GM18873 (cell line): Measurements from ENCODE around the gene SPTB.

Experiments
- ATAC-seq: cut with Tn5 transposase; IDR thresholded peaks from one replicate; pipeline ENCODE4 v1.9.1; 2021; ENCODE audit warnings: mild to moderate bottlenecking, moderate library complexity, moderate number of reproducible peaks; ENCODE audit not compliant: unreplicated experiment, low FRiP score

The SPTB gene

DNA sequence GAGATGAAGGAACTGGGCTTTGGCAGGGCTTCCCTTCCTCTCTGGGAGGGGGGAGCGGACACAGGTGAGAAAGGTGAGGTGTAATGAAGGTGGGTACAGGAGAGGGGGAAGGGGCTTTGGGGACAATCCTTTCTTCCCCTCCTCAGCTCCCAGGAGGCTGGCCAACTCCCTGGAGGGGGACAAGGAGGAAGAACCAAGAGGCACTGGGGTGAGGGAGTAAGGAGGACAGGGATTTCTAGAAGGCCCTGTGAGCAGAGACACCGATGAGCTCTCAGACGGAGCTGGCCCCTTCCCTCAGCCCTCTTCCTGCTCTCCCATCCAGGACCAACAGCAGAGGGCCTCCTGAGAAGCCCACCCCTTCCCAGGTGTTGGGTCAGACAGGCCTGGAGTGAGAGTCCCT is 122.1 kb downstream of the SPTB start:
- no peak for ATAC-seq

DNA sequence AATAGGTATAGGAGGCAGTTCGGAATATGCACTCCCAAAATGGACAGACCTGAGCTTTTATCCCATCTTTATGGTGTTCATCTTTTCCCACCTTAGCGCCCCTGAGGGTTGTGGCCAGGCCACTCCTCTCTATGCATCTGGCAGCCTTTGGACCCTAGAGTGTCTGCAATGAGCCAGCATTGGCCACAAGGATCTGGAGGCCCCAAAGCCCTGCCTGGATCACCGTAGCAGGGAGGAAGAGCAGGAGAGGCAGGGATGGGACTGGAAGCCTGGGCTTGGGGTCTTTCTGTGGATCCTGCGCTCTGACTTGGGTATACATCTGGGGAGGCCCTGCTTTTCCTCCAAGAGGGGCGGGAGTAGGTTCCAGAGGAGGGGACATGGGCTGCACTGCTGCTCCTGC is 123.0 kb downstream of the SPTB start:
- ATAC-seq, result no peak

- ATAC-seq, result no peak
These were observed 123.9 kb downstream of the SPTB start for GRCh38 chr14:64755781-64756221.

DNA sequence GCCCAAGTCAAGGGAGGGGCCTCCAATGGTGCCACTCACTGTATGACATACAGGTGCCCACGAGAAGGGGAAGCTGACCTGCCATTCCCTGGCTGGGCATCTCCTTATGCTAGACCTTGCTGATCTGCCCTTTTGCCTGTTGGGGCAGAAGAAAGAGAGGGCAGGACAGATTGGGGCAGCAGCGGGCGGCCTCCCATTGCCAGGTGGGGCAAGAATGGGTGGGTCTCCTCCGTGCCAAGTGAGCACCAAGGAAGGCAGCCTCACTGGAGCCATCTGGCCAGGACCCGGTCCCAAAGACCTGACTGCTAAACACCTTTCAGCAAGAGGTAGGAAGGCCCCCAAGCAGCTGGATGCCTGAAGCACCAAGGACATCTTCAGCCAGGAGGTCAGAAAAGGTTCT is 125.0 kb downstream of the SPTB start:
- no peak for ATAC-seq

DNA sequence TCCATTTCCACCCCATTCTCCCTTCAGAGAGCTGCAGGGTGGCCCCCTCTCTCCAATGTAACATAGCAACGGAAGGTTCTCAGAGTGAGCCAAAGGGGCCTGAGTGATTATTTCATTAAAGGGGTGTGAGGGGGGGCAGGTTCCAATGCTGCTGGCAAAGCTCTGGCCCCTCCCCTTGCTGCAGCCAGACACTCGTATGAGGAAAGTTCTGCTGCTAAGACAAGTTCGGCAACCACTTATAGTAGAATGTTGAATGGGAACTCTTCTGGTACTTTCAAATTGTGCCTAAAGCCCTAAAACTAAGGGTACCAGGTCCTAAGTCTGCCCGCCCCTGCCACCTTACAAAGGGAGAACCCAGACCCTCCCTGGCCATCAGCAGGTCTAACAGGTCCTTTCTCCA is 125.7 kb downstream of the SPTB start:
- no peak for ATAC-seq

DNA sequence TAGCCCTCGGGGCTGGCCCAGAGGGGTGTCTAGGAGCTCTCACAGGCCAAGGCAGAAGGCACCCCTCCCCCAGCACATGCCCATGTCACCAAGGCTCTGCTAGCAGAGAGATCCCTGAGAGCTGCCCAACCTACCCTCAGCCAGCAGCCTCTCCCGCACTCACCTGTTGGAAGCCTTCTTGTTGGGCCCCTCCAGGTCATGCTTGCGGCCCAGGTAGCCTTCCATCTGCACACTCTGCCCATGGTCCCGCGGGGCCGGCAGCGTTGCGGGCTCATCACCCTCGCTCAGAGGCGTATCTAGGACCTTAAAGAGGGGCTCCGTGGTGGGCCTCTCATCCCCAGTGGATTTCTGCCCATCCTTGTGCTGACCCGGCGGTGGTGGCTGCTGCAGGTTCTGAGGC is 126.3 kb downstream of the SPTB start:
- ATAC-seq, result no peak

DNA sequence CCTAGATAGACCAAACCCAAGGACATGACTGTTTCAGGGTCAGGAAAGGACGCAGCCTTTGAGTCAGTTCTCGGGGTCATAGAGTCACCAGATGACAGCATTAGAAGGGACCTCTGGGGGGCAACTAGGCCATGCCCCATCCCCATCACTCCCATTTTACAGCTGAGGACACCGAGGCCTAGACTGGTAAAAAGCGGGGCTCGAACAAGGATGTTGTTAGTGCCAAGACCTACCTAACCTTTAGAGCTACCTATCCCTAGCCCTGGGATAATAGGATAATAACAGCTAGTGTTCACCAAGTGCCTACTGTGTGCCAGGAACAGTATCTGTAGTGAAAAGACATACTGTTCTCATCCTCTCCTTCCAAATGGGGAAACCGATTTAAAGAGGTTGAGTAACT is 126.8 kb downstream of the SPTB start:
- ATAC-seq, result no peak

- no peak for ATAC-seq
These were observed 130.6 kb downstream of the SPTB start for GRCh38 chr14:64748995-64749714.

DNA sequence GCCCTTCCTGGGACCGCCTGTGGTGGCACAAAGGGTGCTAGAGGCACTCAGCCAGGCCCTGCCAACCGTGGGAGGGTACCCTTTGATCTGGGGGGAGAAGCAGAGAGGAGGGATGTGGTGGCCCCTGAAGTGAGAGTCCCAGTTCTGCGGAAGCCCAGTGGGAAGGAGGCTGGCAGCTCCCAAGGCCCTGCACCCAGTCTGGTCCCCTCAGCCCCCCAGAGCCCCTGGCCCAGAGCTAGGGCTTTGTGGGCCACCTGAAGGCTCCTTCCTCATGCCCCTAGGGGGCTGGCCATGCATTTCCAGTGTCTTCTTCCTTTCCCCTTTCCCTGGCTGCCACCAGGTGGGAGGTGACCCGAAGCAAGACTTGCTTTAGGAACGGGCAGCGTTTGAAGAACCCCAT is 131.2 kb downstream of the SPTB start:
- ATAC-seq, result no peak

DNA sequence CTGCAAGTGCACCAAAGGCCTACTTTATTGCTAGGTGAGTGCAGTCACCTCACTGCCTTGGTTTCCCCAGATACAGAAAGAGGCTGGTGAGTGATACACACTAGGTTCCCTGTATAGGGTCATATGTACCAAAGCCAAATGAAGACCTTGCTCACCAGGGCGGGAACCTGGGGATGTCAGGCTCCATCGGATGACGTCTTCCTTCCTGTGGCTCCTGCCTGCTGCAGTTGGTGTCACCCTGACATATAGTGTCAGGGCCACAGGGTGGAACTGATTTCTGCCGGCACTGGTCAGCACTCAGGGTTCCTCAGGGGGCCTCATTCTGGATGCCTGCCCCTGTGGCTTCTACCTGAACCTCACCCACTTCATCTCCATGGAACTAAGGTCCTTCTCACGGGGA is 132.4 kb downstream of the SPTB start:
- ATAC-seq, result no peak

DNA sequence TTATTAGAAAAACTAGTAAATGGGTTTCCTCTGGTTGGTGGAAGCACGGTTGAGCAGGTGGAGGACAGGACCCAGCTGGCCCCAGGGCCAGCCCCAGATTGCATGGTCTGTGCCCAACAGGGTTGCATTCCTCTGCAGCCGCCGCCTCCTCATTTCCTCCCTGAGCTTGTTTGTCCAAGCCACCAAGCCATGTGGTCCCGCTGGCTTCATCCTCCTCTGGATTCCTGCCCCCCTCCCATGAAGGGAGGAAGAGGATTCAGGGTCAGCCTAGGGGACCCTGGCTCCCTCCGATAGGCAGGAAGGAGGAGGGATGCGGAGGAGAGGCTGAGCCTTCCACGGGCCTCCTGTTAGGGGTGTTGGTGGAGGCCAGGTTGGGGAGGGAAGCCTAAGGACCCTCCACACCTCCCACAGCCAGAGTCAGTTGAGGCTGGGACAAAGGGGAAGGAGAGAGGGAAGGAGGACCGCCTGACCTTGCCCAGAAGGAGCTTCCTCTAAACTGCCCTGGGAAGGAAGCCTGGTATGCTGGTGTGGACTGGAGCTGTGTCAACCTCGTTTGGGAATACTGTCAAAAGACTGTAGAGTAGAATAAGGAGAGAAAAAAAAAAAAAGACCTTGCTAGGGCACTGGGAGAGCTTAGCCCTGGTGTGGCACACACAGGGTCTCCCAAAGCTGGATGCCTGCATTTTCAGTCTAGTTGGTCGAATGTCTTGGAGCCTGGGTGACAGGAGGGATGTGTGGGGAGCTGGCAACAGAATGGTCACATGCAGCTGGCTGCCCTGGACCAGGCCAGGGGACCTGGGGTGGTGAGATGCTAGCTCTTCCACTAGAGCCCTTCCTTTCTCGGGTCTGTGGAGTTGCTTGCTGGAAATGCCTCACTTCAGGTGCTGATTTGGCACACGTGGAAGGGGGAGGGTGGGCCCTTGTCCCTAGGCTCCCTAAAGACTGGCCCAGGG is 133.1 kb downstream of the SPTB start:
- no peak for ATAC-seq

- no peak for ATAC-seq
These were observed 134.1 kb downstream of the SPTB start for GRCh38 chr14:64745511-64746091.

GRCh38 chr14:64743061-64743460 is 136.6 kb downstream of the SPTB start:
- no peak for ATAC-seq

GRCh38 chr14:64741961-64742360 is 137.7 kb downstream of the SPTB start:
- no peak for ATAC-seq

DNA sequence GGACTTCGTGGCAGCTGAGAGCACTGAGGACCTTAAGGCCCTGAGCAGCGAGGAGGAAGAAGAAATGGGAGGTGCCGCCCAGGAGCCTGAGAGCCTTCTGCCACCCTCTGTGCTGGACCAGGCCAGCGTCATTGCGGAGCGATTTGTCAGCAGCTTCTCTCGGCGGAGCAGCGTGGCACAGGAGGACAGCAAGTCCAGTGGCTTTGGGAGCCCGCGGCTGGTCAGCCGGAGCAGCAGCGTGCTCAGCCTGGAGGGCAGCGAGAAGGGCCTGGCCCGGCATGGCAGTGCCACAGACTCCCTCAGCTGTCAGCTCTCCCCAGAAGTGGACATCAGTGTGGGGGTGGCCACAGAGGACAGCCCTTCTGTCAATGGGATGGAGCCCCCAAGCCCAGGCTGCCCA is 138.5 kb downstream of the SPTB start:
- no peak for ATAC-seq

DNA sequence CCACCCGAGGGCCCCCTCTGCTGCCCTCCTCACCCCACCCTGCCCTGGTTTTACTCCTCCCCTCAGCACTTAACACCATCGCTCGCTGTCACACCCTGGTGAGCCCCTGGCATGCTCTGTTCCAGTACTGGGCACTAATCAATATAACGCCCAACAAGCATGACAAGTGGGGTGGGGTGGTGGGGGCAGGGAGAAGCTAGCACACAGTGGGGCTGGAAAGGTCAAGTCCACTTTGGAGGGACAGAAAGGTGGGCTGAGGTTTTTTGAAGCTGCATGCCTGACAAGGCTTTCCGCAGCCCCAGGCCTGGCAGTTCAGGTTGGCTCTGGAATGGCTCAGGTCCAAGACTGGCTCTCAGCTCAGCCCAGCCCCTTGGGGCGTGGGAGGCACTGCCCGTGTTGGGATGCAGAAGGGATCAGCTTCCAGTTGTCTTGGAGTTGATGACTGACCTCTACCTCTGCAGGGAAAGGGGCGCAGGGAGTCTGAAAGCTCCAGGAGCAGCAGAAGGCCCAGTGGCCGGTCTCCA is 141.4 kb downstream of the SPTB start:
- ATAC-seq, result no peak

DNA sequence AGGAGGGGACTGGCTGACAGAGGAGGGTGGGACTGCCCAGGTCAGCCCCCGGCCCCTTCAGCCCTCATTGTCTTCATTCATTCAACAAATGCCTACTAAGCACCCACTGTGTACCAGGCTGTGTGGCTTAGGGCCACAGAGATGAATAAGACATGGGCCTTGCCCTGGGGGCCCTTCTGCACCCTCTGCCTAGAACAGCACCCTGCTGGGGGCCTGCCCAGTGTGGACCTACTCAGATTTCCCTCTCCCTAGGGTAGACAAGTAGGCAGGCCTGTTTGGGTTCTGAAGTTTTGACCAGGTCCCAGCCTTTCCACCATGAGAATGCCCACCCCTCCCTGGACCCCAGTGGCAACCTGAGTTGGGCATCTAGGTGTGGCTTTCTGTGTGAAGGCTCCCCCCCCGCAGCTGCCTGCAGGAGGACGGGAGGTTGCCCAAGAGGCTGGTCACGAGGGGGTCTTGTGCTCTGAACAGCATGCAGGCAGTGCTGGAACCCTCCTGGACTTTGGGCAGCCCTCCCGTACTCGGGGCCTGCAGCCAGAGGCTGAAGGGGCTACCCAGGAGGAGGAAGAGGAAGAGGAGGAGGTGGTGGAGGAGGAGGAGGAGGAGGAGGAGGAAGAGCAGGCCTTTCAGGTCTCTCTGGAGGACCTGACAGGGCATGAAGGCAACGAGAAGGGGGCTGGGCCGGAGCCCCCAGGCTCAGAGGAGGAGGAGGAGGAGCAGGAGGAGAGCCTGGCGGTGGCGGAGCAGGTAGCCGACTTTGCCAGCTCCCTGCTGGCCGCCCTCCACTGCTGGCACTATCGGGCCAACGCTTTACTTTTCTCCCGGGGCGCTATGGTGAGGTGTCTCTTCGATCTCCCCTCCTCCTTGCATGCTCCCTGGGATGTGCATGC is 142.1 kb downstream of the SPTB start:
- no peak for ATAC-seq

DNA sequence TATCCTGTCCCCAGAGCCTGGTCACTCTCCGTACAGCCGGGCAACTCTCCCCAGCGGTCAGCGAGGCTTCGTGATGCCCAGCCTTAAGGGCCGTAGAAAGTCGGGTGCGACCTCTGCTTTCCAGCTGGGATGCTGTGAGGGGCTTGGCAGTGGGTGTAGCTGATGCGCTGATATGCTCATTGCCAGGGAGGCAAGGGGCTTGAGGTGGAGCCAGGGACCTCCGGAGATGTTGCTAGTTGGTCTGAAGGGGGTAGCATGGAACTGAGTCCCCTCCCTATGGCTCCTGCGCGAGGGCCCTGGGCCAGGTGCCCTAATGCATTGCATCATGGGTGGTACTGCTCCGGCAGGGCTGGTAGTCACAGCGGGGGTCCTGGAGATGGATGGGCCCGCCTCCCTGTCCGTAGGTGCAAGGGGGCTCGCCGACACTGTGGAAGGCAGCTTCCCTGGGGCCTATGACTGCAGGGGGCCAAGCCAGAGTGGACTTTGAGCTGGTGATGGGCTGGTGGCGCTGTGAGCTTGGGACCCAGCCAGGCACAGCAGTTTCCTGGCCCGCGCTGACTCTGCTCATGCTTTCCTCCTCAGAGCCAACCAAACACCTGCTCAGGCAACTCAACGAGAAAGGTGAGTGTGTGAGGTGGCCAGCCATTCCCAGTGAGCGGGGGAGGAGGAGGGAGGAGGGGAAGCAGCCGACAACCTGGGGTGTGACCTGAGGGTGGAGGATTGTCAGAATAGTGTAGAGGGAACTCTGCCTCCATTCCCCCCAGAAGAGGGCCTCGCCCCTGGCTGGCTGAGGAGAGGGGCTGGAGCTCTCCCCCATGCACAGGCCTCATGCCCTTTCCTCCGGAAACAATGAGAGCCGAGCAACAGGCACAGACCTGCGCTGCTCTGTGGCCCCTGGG is 143.2 kb downstream of the SPTB start:
- no peak for ATAC-seq

- ATAC-seq, result no peak
These were observed 144.7 kb downstream of the SPTB start for GRCh38 chr14:64734990-64735389.
